HEK293T (cell line): ENCODE data around the gene TBC1D22A.

Experiments
- ARNT ChIP-seq: fragments of 450-650 bp; IDR thresholded peaks from 2 replicates; pipeline ENCODE4 v1.6.1; 2017; ENCODE audit warnings: mild to moderate bottlenecking
- BHLHE40 ChIP-seq: fragments of 450-650 bp; IDR thresholded peaks from 2 replicates; pipeline ENCODE4 v1.6.1; 2016; ENCODE audit warnings: mild to moderate bottlenecking, moderate library complexity, borderline replicate concordance
- ELF4 ChIP-seq: fragments of 450-650 bp; IDR thresholded peaks from 2 replicates; pipeline ENCODE4 v1.6.1; 2017; ENCODE audit warnings: antibody characterized with exemption
- FOXA1 ChIP-seq: fragments of 450-650 bp; IDR thresholded peaks from 2 replicates; pipeline ENCODE4 v1.6.1; 2016; ENCODE audit warnings: mild to moderate bottlenecking
- FOXK2 ChIP-seq: fragments of 450-650 bp; IDR thresholded peaks from 2 replicates; pipeline ENCODE4 v1.6.1; 2016; ENCODE audit warnings: mild to moderate bottlenecking
- FOXM1 ChIP-seq: fragments of 450-650 bp; IDR thresholded peaks from 2 replicates; pipeline ENCODE4 v1.6.1; 2017; ENCODE audit warnings: mild to moderate bottlenecking, borderline replicate concordance
- L3MBTL2 ChIP-seq: fragments of 450-650 bp; conservative IDR thresholded peaks from 2 replicates; pipeline ENCODE4 v1.6.1; 2016; ENCODE audit warnings: mild to moderate bottlenecking
- SP1 ChIP-seq: fragments of 450-650 bp; IDR thresholded peaks from 2 replicates; pipeline ENCODE4 v1.6.1; 2017
- SUZ12 ChIP-seq: fragments of 450-650 bp; IDR thresholded peaks from 2 replicates; pipeline ENCODE4 v1.6.1; 2016; ENCODE audit warnings: mild to moderate bottlenecking
- TARDBP ChIP-seq: fragments of 450-650 bp; IDR thresholded peaks from 2 replicates; pipeline ENCODE4 v1.6.1; 2016
- ZNF384 ChIP-seq: fragments of 450-650 bp; IDR thresholded peaks from 2 replicates; pipeline ENCODE4 v1.6.1; 2016
- TF ChIP-seq, protein P1 (sequence below): fragments of 450-650 bp; IDR thresholded peaks from 2 replicates; pipeline ENCODE4 v1.6.1; 2016

DNA sequence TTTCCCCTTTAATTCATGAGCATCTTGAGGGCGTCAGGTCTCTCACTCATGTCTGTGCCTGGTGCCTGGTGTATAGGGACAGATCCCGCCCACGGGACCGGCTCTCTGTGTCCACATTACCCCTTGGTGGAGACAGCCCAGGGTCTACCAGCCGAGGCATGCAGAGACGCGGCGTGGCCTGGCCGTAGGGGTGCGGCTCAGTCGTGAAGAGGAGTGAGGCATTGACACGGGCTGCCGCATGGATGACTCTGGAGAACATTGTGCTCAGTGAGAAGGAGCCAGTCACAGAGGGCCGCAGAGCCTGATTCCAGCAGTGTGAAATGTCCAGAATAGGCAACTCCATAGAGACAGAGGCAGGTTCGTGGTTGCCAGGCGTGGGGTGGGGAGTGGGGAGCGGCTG, 209.8 kb downstream of the TBC1D22A start:
- TF ChIP-seq FOXK2: no peak
- no peak for TF ChIP-seq FOXM1
- no peak for TF ChIP-seq SUZ12
- TF ChIP-seq L3MBTL2: no peak
- no peak for TF ChIP-seq TARDBP
- TF ChIP-seq, protein P1, sequence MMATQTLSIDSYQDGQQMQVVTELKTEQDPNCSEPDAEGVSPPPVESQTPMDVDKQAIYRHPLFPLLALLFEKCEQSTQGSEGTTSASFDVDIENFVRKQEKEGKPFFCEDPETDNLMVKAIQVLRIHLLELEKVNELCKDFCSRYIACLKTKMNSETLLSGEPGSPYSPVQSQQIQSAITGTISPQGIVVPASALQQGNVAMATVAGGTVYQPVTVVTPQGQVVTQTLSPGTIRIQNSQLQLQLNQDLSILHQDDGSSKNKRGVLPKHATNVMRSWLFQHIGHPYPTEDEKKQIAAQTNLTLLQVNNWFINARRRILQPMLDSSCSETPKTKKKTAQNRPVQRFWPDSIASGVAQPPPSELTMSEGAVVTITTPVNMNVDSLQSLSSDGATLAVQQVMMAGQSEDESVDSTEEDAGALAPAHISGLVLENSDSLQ: no peak
- TF ChIP-seq SP1: no peak
- no peak for TF ChIP-seq BHLHE40
- no peak for TF ChIP-seq ARNT
- no peak for TF ChIP-seq ELF4
- TF ChIP-seq ZNF384: no peak
- no peak for TF ChIP-seq FOXA1
